Naive thymus-derived CD4-positive, alpha-beta T cell (primary cell): ENCODE data around the gene FARP1. TPM values are rescaled to one million over a fixed set of nuclear protein-coding genes. Genes with fewer than 3 reads are reported as not detected.

Source experiments
- ATAC-seq: fragments of 150-1000 bp; cut with Tn5 transposase; 2 replicates; pipeline ENCODE4 v1.10.0; 2021; ENCODE audit warnings: mild to moderate bottlenecking, moderate library complexity
- CTCF ChIA-PET: fragments of 350-600 bp; sonication (Branson Sonifier 250); formaldehyde crosslinking; loops from one replicate; lab custom pipeline; 2021; ENCODE audit warnings: antibody characterized with exemption; lab: Charles Lee
- POLR2A ChIA-PET: fragments of 350-600 bp; sonication (Branson Sonifier 250); formaldehyde crosslinking; loops from one replicate; lab custom pipeline; 2021; ENCODE audit warnings: antibody characterized with exemption, inconsistent platforms; lab: Charles Lee
- DNase-seq, 9 donors: peaks; one replicate each; pipeline versions ENCODE4 v3.0.0 to v3.0.0-alpha.2; 2020 to 2022; ENCODE audit warnings: mixed read lengths in 1 of 9
- H3K27ac ChIP-seq: one replicate; pipeline ENCODE4 v1.7.0; 2013; ENCODE audit warnings: mild to moderate bottlenecking, low read depth, low read length, moderate library complexity
- H3K27me3 ChIP-seq, 2 donors: one replicate each; pipeline ENCODE4 v1.7.0; 2013; ENCODE audit warnings: low read length in 2 of 2, mild to moderate bottlenecking in 2 of 2, moderate library complexity in 2 of 2; ENCODE audit not compliant: control insufficient read depth in 2 of 2, insufficient read depth in 2 of 2
- H3K36me3 ChIP-seq, 3 experiments: 1 replicate in 2 of 3; 2 replicates in 1 of 3; pipeline ENCODE4 v1.7.0; 2013; ENCODE audit warnings: low read length in 3 of 3, mild to moderate bottlenecking in 3 of 3, moderate library complexity in 1 of 3; ENCODE audit not compliant: insufficient read depth in 3 of 3, control insufficient read depth in 2 of 3
- H3K4me1 ChIP-seq, 2 donors: one replicate each; pipeline ENCODE4 v1.7.0; 2013; ENCODE audit warnings: low read length in 2 of 2, mild to moderate bottlenecking in 2 of 2, moderate library complexity in 1 of 2; ENCODE audit not compliant: control insufficient read depth in 2 of 2, insufficient read depth in 2 of 2
- H3K4me3 ChIP-seq: 2 replicates; pipeline ENCODE4 v1.7.0; 2013; ENCODE audit warnings: mild to moderate bottlenecking, low read length
- H3K9me3 ChIP-seq, 3 experiments: 1 replicate in 2 of 3; 2 replicates in 1 of 3; pipeline ENCODE4 v1.7.0; 2013; ENCODE audit warnings: low read length in 3 of 3; ENCODE audit not compliant: control insufficient read depth in 2 of 3
- H3K27ac Mint-ChIP-seq, 9 donors: one replicate each; pipeline ENCODE4 v1.8.0; 2020 to 2022; ENCODE audit warnings: mixed read lengths in 9 of 9, mild to moderate bottlenecking in 8 of 9, moderate library complexity in 5 of 9, inconsistent platforms in 2 of 9
- H3K27me3 Mint-ChIP-seq, 5 donors: one replicate each; pipeline ENCODE4 v1.8.0; 2021 to 2022; ENCODE audit warnings: mixed read lengths in 5 of 5, mild to moderate bottlenecking in 1 of 5
- H3K36me3 Mint-ChIP-seq, 5 donors: one replicate each; pipeline ENCODE4 v1.8.0; 2020 to 2022; ENCODE audit warnings: mixed read lengths in 5 of 5, mild to moderate bottlenecking in 3 of 5, inconsistent platforms in 1 of 5
- H3K4me1 Mint-ChIP-seq, 7 donors: one replicate each; pipeline ENCODE4 v1.8.0; 2020 to 2022; ENCODE audit warnings: mixed read lengths in 7 of 7, mild to moderate bottlenecking in 3 of 7, inconsistent platforms in 1 of 7
- H3K4me3 Mint-ChIP-seq, 10 donors: one replicate each; pipeline ENCODE4 v1.8.0; 2020 to 2022; ENCODE audit warnings: mild to moderate bottlenecking in 10 of 10, mixed read lengths in 10 of 10, moderate library complexity in 6 of 10, inconsistent platforms in 2 of 10
- H3K9me3 Mint-ChIP-seq, 11 donors: one replicate each; pipeline ENCODE4 v1.8.0; 2020 to 2022; ENCODE audit warnings: mixed read lengths in 11 of 11, mild to moderate bottlenecking in 4 of 11, inconsistent platforms in 1 of 11, moderate library complexity in 1 of 11
- intact Hi-C, 2 donors: fragments of 100-400 bp; cut with micrococcal nuclease; formaldehyde crosslinking; loops; one replicate each; pipeline ENCODE4 v1.15.1; 2023
- polyA plus RNA-seq, 2 donors: library from polyadenylated mRNA; unstranded; fragments of 300-500 nt; fragmentation: Illumina TruSeq; gene quantifications; one replicate each; pipeline ENCODE4 v1.2.3, GENCODE V29; 2021
- total RNA-seq, 6 experiments: library from RNA in 5 of 6; stranded (reverse) in 5 of 6; gene quantifications; 1 replicate in 5 of 6; 2 replicates in 1 of 6; pipeline ENCODE4 v1.2.3 and lab custom pipeline; 2021 to 2026

The FARP1 gene
- total and polyA plus RNA-seq, 7 experiments from 2014 or later = 0.19 to 1.1 (median 0.60) TPM

GRCh38 chr13:98100481-98100880, 42.4 kb upstream of the FARP1 start:
- DNase-seq (no peak), ATAC-seq (no peak)
- POLR2A ChIA-PET = no interaction called here
- Mint-ChIP-seq H3K36me3 (no peaks in the 10 kb centered on the region), H3K9me3 (no peaks in the 10 kb centered on the region), H3K4me1 (no peaks in the 10 kb centered on the region), H3K27me3 (peaks cover 0 to 33% (median 20%) of the 10 kb centered on the region in 5 donors), H3K4me3 (no peak overlapping the region), H3K27ac (no peak overlapping the region)
- Histone ChIP-seq H3K36me3 (no peaks in the 10 kb centered on the region), H3K4me3 (no peak overlapping the region), H3K27ac (no peak overlapping the region), H3K4me1 (no peaks in the 10 kb centered on the region), H3K27me3 (no peaks in the 10 kb centered on the region), H3K9me3 (no peaks in the 10 kb centered on the region)
- intact Hi-C loops = no loop called here
- CTCF ChIA-PET = no interaction called here

- H3K36me3 Mint-ChIP-seq = no peaks in the 10 kb centered on the region
- H3K9me3 Mint-ChIP-seq = peaks cover 0 to 9% (median 0%) of the 10 kb centered on the region in 11 donors
- no peak overlapping the region for H3K27ac ChIP-seq
- no peak overlapping the region for H3K27ac Mint-ChIP-seq
- H3K4me3 Mint-ChIP-seq = no peak overlapping the region
- DNase-seq (no peak), ATAC-seq (no peak)
- POLR2A ChIA-PET = no interaction called here
- no peaks in the 10 kb centered on the region for H3K4me1 Mint-ChIP-seq
- no peaks in the 10 kb centered on the region for H3K4me1 ChIP-seq
- no peak overlapping the region for H3K4me3 ChIP-seq
- intact Hi-C loops = no loop called here
- no peaks in the 10 kb centered on the region for H3K27me3 ChIP-seq
- CTCF ChIA-PET = interaction anchor here (0.7 kb wide), 1 partner anchor 22 kb away, joined by 3 read pairs; no protein-coding TSS in a partner anchor
- peaks cover 0 to 11% (median 2%) of the 10 kb centered on the region in 5 donors for H3K27me3 Mint-ChIP-seq
- H3K9me3 ChIP-seq = no peaks in the 10 kb centered on the region
- no peaks in the 10 kb centered on the region for H3K36me3 ChIP-seq
These were observed 39.4 kb upstream of the FARP1 start for GRCh38 chr13:98103531-98103930.

GRCh38 chr13:98103942-98104880, 38.7 kb upstream of the FARP1 start:
- no peak for ATAC-seq
- Mint-ChIP-seq H3K27me3 (peaks cover 0 to 9% (median 0%) of the 10 kb centered on the region in 5 donors), H3K4me1 (no peaks in the 10 kb centered on the region), H3K36me3 (no peaks in the 10 kb centered on the region), H3K4me3 (no peak overlapping the region), H3K9me3 (peaks cover 0 to 9% (median 0%) of the 10 kb centered on the region in 11 donors), H3K27ac (no peak overlapping the region)
- Histone ChIP-seq H3K27me3 (no peaks in the 10 kb centered on the region), H3K27ac (no peak overlapping the region), H3K9me3 (no peaks in the 10 kb centered on the region), H3K36me3 (no peaks in the 10 kb centered on the region), H3K4me1 (no peaks in the 10 kb centered on the region), H3K4me3 (no peak overlapping the region)
- ChIA-PET CTCF (no interaction called here), POLR2A (no interaction called here)
- no peak for DNase-seq
- intact Hi-C loops = no loop called here

- Histone ChIP-seq H3K27ac (no peak overlapping the region), H3K9me3 (no peaks in the 10 kb centered on the region), H3K27me3 (no peaks in the 10 kb centered on the region), H3K4me3 (no peak overlapping the region), H3K36me3 (no peaks in the 10 kb centered on the region), H3K4me1 (no peaks in the 10 kb centered on the region)
- CTCF ChIA-PET = no interaction called here
- Mint-ChIP-seq H3K4me1 (no peaks in the 10 kb centered on the region), H3K9me3 (peaks cover 0 to 9% (median 0%) of the 10 kb centered on the region in 11 donors), H3K27ac (no peak overlapping the region), H3K36me3 (no peaks in the 10 kb centered on the region), H3K4me3 (no peak overlapping the region), H3K27me3 (peaks cover 0 to 9% (median 0%) of the 10 kb centered on the region in 5 donors)
- DNase-seq (no peak), ATAC-seq (no peak)
- POLR2A ChIA-PET = no interaction called here
- intact Hi-C loops = no loop called here
These were observed 37.0 kb upstream of the FARP1 start for GRCh38 chr13:98105929-98106336.

GRCh38 chr13:98108341-98108740, 34.6 kb upstream of the FARP1 start:
- Histone ChIP-seq H3K27ac (no peak overlapping the region), H3K27me3 (no peaks in the 10 kb centered on the region), H3K36me3 (no peaks in the 10 kb centered on the region), H3K9me3 (no peaks in the 10 kb centered on the region), H3K4me1 (no peaks in the 10 kb centered on the region), H3K4me3 (no peak overlapping the region)
- ChIA-PET POLR2A (no interaction called here), CTCF (no interaction called here)
- ATAC-seq = no peak
- intact Hi-C loops = no loop called here
- DNase-seq = no peak
- H3K9me3 Mint-ChIP-seq = peaks cover 0 to 9% (median 0%) of the 10 kb centered on the region in 11 donors
- no peaks in the 10 kb centered on the region for H3K4me1 Mint-ChIP-seq
- H3K4me3 Mint-ChIP-seq = no peak overlapping the region
- peaks cover 0 to 17% (median 6%) of the 10 kb centered on the region in 5 donors for H3K27me3 Mint-ChIP-seq
- no peak overlapping the region for H3K27ac Mint-ChIP-seq
- H3K36me3 Mint-ChIP-seq = no peaks in the 10 kb centered on the region

- peaks cover 0 to 8% (median 6%) of the 10 kb centered on the region in 5 donors for H3K27me3 Mint-ChIP-seq
- Histone ChIP-seq H3K9me3 (no peaks in the 10 kb centered on the region), H3K27ac (no peak overlapping the region), H3K27me3 (no peaks in the 10 kb centered on the region), H3K4me1 (no peaks in the 10 kb centered on the region), H3K36me3 (no peaks in the 10 kb centered on the region), H3K4me3 (no peak overlapping the region)
- H3K4me1 Mint-ChIP-seq = no peaks in the 10 kb centered on the region
- intact Hi-C loops = no loop called here
- ChIA-PET POLR2A (no interaction called here), CTCF (no interaction called here)
- ATAC-seq (no peak), DNase-seq (no peak)
- H3K36me3 Mint-ChIP-seq = no peaks in the 10 kb centered on the region
- no peak overlapping the region for H3K4me3 Mint-ChIP-seq
- peaks cover 0 to 9% (median 0%) of the 10 kb centered on the region in 11 donors for H3K9me3 Mint-ChIP-seq
- no peak overlapping the region for H3K27ac Mint-ChIP-seq
These were observed 33.6 kb upstream of the FARP1 start for GRCh38 chr13:98109226-98109853.
